Measurements from ENCODE around the gene DUSP22. TPM values are rescaled to one million over a fixed set of nuclear protein-coding genes. Genes with fewer than 3 reads are reported as not detected.

Gene DUSP22
- total RNA-seq, 4 donors from 2014 or later = 34.7 to 75.9 (median 48.5) TPM

GRCh38 chr6:363291-363690 lies 71.0 kb downstream of the DUSP22 start:
- H3K4me3 ChIP-seq = no peak overlapping the region
- no peaks in the 10 kb centered on the region for H3K27me3 ChIP-seq
- no peaks in the 10 kb centered on the region for H3K4me1 ChIP-seq
- no peak for DNase-seq
- peaks cover 0 to 9% (median 0%) of the 10 kb centered on the region in 4 donors for H3K9me3 ChIP-seq
- H3K27ac ChIP-seq = no peak overlapping the region
- no peaks in the 10 kb centered on the region for H3K36me3 ChIP-seq
- no peak for TF ChIP-seq POLR2A (IDR thresholded peaks at IDR 0.05)

GRCh38 chr6:363909-364308 lies 71.6 kb downstream of the DUSP22 start:
- H3K4me1 ChIP-seq = no peaks in the 10 kb centered on the region
- no peak overlapping the region for H3K4me3 ChIP-seq
- no peaks in the 10 kb centered on the region for H3K27me3 ChIP-seq
- H3K36me3 ChIP-seq = no peaks in the 10 kb centered on the region
- H3K27ac ChIP-seq = no peak overlapping the region
- peak in 1 of 3 donors; percentile 40 for DNase-seq
- TF ChIP-seq POLR2A (IDR thresholded peaks at IDR 0.05) = no peak
- no peak for TF ChIP-seq CTCF (IDR thresholded peaks at IDR 0.05)
- H3K9me3 ChIP-seq = peaks cover 0 to 9% (median 0%) of the 10 kb centered on the region in 4 donors

- Histone ChIP-seq H3K36me3 (no peaks in the 10 kb centered on the region), H3K27me3 (no peaks in the 10 kb centered on the region), H3K4me1 (no peaks in the 10 kb centered on the region), H3K27ac (no peak overlapping the region), H3K9me3 (peaks cover 0 to 9% (median 0%) of the 10 kb centered on the region in 4 donors), H3K4me3 (no peak overlapping the region)
- TF ChIP-seq CTCF (IDR thresholded peaks at IDR 0.05) = no peak
- TF ChIP-seq POLR2A (IDR thresholded peaks at IDR 0.05) = no peak
- peak in 1 of 3 donors; percentile 32 for DNase-seq
Measured at GRCh38 chr6:364609-365540, 72.6 kb downstream of the DUSP22 start.

- Histone ChIP-seq H3K27ac (no peak overlapping the region), H3K36me3 (no peaks in the 10 kb centered on the region), H3K9me3 (peaks cover 0 to 9% (median 0%) of the 10 kb centered on the region in 4 donors), H3K4me1 (no peaks in the 10 kb centered on the region), H3K27me3 (no peaks in the 10 kb centered on the region), H3K4me3 (no peak overlapping the region)
- TF ChIP-seq POLR2A (IDR thresholded peaks at IDR 0.05) = no peak
- no peak for TF ChIP-seq CTCF (IDR thresholded peaks at IDR 0.05)
- peak in 1 of 3 donors; percentile 40 for DNase-seq
Measured at GRCh38 chr6:365835-366234, 73.5 kb downstream of the DUSP22 start.

DNA sequence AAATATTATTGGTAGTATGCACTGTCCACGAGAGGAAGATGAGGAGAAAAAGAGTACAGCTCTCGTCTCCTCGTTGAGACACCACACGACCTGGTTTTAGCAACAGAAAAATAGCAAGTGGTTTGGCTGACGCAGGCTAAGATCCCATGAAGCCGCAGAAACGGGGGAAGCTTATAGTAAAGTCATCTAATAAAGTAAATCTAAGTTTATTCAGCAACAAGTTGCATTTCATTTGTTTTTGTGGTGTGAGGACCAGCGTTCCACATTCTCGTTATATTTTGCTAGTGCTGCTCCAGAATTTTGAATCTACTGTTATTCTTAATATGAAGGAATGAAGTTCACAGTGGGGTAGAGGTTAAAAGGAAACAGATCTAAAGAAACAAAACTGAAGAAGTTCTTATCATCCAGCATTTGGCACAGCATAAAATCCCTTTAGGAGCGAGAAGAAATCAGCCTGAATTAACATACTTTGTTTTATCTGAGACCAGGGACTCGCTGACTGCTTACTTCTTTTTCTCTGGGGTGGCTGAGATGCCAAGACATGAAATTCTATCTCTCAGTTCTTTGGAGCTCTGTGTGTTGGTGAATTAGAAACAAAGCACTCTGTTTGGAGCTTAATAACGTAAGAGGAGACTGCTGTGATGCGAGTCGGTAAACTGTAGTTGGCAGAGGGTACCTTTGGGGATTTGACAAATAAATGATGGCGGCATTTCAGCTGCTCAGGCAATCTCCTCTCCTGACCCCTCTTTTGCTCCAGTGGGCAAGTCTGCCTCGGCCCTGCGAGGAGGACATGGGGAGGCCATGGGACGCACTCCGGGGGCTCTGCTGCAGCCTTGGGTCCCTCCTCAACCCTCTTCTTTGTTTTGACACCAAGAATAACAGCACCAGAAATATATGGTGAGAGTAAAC lies 74.4 kb downstream of the DUSP22 start:
- no peaks in the 10 kb centered on the region for H3K27me3 ChIP-seq
- H3K36me3 ChIP-seq = no peaks in the 10 kb centered on the region
- H3K27ac ChIP-seq = no peak overlapping the region
- TF ChIP-seq POLR2A (IDR thresholded peaks at IDR 0.05) (no peak), CTCF (IDR thresholded peaks at IDR 0.05) (no peak)
- H3K4me1 ChIP-seq = no peaks in the 10 kb centered on the region
- no peak overlapping the region for H3K4me3 ChIP-seq
- H3K9me3 ChIP-seq = peaks cover 0 to 9% (median 0%) of the 10 kb centered on the region in 4 donors
- peak in 1 of 3 donors; percentile 39 for DNase-seq

Data from Peyer's patch (tissue), 4 donors.